ENCODE results near the gene TRIM72. TPM values are rescaled to one million over a fixed set of nuclear protein-coding genes. Genes with fewer than 3 reads are reported as not detected.

The TRIM72 gene
- total and polyA plus RNA-seq, 8 donors = under 0.01 to 0.12 (median 0.02) TPM; not detected in 5

DNA sequence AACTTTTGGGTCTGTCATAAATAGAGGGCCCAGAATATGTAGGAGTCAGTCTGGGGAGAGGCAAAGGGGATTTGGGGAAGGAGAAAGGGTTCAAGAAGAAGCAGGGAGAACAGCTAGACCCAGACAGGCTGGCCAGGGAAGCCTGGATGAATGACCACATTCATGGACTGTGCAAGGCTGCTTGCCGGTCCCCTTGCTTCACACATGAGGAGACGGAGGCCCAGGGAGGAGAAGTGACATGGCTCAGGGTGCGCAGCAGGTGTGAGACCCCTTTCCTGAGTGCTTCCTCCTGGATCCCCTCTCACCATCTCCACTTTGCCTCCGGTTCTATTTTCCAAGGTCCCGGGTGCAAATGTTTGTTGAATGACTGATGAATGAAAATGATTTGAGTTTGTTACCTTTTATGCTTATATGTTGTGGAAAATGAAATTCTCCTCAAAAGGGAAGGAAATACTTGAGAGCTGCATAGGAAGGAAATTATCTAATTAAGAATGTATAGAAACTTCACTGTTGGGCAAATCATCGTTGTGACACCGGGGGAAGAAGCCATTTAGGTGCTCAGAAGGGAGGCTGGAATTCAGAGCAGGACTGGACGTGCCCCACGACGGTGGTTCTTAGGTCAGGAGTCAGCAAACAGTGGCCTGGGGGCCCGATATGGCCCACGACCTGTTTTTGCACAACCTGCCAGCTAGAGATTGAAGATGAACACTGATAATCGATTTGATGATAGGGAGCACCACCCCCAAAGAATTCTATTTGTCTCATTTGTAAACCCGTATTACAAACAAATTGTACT lies 46.4 kb downstream of the TRIM72 start:
- no peak for FAIRE-seq
- no peak for DNase-seq
- no peaks in the 10 kb centered on the region for H3K4me1 ChIP-seq
- no peaks in the 10 kb centered on the region for H3K36me3 ChIP-seq
- TF ChIP-seq, protein P1, sequence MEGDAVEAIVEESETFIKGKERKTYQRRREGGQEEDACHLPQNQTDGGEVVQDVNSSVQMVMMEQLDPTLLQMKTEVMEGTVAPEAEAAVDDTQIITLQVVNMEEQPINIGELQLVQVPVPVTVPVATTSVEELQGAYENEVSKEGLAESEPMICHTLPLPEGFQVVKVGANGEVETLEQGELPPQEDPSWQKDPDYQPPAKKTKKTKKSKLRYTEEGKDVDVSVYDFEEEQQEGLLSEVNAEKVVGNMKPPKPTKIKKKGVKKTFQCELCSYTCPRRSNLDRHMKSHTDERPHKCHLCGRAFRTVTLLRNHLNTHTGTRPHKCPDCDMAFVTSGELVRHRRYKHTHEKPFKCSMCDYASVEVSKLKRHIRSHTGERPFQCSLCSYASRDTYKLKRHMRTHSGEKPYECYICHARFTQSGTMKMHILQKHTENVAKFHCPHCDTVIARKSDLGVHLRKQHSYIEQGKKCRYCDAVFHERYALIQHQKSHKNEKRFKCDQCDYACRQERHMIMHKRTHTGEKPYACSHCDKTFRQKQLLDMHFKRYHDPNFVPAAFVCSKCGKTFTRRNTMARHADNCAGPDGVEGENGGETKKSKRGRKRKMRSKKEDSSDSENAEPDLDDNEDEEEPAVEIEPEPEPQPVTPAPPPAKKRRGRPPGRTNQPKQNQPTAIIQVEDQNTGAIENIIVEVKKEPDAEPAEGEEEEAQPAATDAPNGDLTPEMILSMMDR (IDR thresholded peaks at IDR 0.05) = no peak
- intact Hi-C loops (cut with DNase I) = no loop called here
- peak overlapping the region in 1 of 4 donors; percentile 22 for H3K4me3 ChIP-seq
- no peaks in the 10 kb centered on the region for H3K9me3 ChIP-seq
- no peaks in the 10 kb centered on the region for H3K27me3 ChIP-seq
- peak in 1 of 4 donors; percentile 17 for ATAC-seq
- no peak overlapping the region for H3K27ac ChIP-seq
- WGBS, 2 donors = 60 to 63% methylated on average over 14 of the region's 14 CpGs

DNA sequence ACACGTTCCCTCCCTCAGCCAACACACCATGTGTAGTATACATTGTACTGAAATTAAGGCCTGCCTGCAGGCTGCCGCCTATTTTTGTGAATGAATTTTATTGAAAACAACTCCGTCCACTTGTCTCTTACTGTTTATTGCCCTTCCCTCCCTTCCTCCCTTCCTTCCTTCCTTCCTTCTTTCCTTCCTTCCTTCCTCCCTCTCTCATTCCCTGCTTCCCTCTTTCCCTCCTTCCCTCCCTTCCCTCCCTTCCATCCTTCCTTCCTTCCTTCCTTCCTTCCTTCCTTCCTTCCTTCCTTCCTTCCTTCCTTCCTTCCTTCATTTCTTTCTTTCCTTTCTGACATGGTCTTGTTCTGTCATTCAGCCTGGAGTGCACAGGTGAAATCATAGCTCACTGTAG lies 48.2 kb downstream of the TRIM72 start:
- no peaks in the 10 kb centered on the region for H3K27me3 ChIP-seq
- no peaks in the 10 kb centered on the region for H3K36me3 ChIP-seq
- TF ChIP-seq, protein P1 (IDR thresholded peaks at IDR 0.05) = no peak
- FAIRE-seq (no peak), DNase-seq (no peak), ATAC-seq (no peak)
- intact Hi-C loops (cut with DNase I) = no loop called here
- H3K4me1 ChIP-seq = no peaks in the 10 kb centered on the region
- H3K4me3 ChIP-seq = no peak overlapping the region
- 55 to 78% methylated on average over 3 of the region's 3 CpGs for WGBS, 2 donors
- H3K27ac ChIP-seq = no peak overlapping the region
- H3K9me3 ChIP-seq = no peaks in the 10 kb centered on the region

DNA sequence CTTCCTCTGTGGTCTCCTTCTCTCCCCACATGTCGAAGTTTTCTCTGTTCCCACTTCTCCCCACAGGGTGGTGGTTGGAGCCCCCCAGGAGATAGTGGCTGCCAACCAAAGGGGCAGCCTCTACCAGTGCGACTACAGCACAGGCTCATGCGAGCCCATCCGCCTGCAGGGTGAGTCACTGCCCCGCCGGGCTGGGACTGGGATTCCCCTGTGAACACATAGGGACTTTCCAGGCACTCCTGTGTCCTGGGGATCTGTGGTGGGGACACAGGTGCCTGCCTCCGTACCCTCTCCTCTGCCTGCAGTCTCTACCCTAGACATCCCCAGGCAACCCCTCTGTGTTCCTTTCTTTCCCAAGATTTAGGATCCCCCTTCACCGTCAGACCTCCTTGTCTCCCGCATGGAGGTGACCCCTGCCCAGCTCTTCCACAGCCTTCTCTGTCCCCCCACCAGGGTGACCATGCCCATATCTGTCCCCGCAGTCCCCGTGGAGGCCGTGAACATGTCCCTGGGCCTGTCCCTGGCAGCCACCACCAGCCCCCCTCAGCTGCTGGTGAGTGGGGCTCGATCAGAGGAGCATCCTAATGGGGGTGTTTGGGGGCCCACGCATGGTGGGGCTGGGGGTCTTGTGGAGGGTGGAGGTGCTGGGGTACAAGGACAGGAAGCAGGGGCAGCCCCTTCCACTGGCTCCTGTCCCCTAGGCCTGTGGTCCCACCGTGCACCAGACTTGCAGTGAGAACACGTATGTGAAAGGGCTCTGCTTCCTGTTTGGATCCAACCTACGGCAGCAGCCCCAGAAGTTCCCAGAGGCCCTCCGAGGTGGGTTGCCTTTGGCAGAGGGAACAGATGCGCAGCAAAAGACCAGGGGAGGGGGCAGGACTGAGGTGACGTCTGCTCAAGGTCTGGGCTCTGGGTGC lies 51.7 kb downstream of the TRIM72 start:
- H3K27me3 ChIP-seq = no peaks in the 10 kb centered on the region
- H3K9me3 ChIP-seq = no peaks in the 10 kb centered on the region
- H3K4me1 ChIP-seq = no peaks in the 10 kb centered on the region
- intact Hi-C loops (cut with DNase I) = no loop called here
- DNase-seq (peak in 4 of 6 donors; percentile 26 to 75 (median 52)), FAIRE-seq (no peak), ATAC-seq (peak in 3 of 4 donors; percentile 75 to 94 (median 93))
- peak overlapping the region in 2 of 4 donors; percentile 56 to 63 for H3K27ac ChIP-seq
- TF ChIP-seq, protein P1 (IDR thresholded peaks at IDR 0.05) = no peak
- 43 to 52% methylated on average over 20 of the region's 20 CpGs for WGBS, 2 donors
- no peaks in the 10 kb centered on the region for H3K36me3 ChIP-seq
- no peak overlapping the region for H3K4me3 ChIP-seq

- H3K27ac ChIP-seq = no peak overlapping the region
- TF ChIP-seq, protein P1 (IDR thresholded peaks at IDR 0.05) = no peak
- no peak for FAIRE-seq
- WGBS, 2 donors = 55% methylated on average over 8 of the region's 8 CpGs
- DNase-seq = no peak
- no peaks in the 10 kb centered on the region for H3K9me3 ChIP-seq
- no peaks in the 10 kb centered on the region for H3K4me1 ChIP-seq
- no peak overlapping the region for H3K4me3 ChIP-seq
- no peak for ATAC-seq
- no peaks in the 10 kb centered on the region for H3K36me3 ChIP-seq
- H3K27me3 ChIP-seq = peaks cover 0 to 3% (median 0%) of the 10 kb centered on the region in 4 donors
- intact Hi-C loops (cut with DNase I) = no loop called here
These were observed 53.6 kb downstream of the TRIM72 start for GRCh38 chr16:31267332-31268032.
